Muscle of leg (tissue), 11 donors: ENCODE measurements around the gene ARL10. TPM values are rescaled to one million over a fixed set of nuclear protein-coding genes. Genes with fewer than 3 reads are reported as not detected.

Experiments used
- DNase-seq: peaks from one replicate; pipeline ENCODE4 v3.0.0; 2013
- H3K27ac ChIP-seq: one replicate; pipeline ENCODE4 v1.5.1; 2013; ENCODE audit warnings: mild to moderate bottlenecking, low read length, control low read depth
- H3K27me3 ChIP-seq: one replicate; pipeline ENCODE4 v1.6.1; 2013; ENCODE audit warnings: low read length; ENCODE audit not compliant: control insufficient read depth, insufficient read depth
- H3K36me3 ChIP-seq: one replicate; pipeline ENCODE4 v1.6.1; 2013; ENCODE audit warnings: low read length; ENCODE audit not compliant: control insufficient read depth, insufficient read depth
- H3K4me1 ChIP-seq: one replicate; pipeline ENCODE4 v1.6.1; 2013; ENCODE audit warnings: low read length; ENCODE audit not compliant: control insufficient read depth, insufficient read depth
- H3K4me3 ChIP-seq: one replicate; pipeline ENCODE4 v1.5.1; 2013; ENCODE audit warnings: low read length, control low read depth
- H3K9me3 ChIP-seq: replicated peaks from 2 replicates; pipeline ENCODE4 v1.6.1; 2013; ENCODE audit warnings: low read depth, low read length; ENCODE audit not compliant: control insufficient read depth
- WGBS: methylation state at CpG from one replicate; pipeline ENCODE4 v1.1.5; 2013; ENCODE audit warnings: missing lambda C conversion rate; ENCODE audit not compliant: insufficient coverage; 5-methylcytosine and 5-hydroxymethylcytosine counted together
- polyA plus RNA-seq, 8 donors: library from polyadenylated mRNA; unstranded; fragments of 120-200 nt; gene quantifications; one replicate each; pipeline versions ENCODE4 v1.2.1 to v1.2.3, GENCODE V29; 2013; ENCODE audit warnings: inconsistent platforms in 1 of 8, low replicate concordance in 1 of 8; ENCODE audit not compliant: insufficient read length in 8 of 8, insufficient read depth in 1 of 8
- total RNA-seq: library from RNA; stranded (reverse); fragments of 120-200 nt; gene quantifications from one replicate; pipeline ENCODE4 v1.2.4, GENCODE V29; 2013

ARL10 gene
- total and polyA plus RNA-seq, 9 donors: 7.9 to 12.5 (median 9.7) TPM

- H3K9me3 ChIP-seq: no peaks in the 10 kb centered on the region
- H3K36me3 ChIP-seq: peaks cover 59% of the 10 kb centered on the region
- 95% methylated on average over 2 of the region's 3 CpGs for WGBS
- no peaks in the 10 kb centered on the region for H3K27me3 ChIP-seq
- no peaks in the 10 kb centered on the region for H3K4me1 ChIP-seq
- H3K4me3 ChIP-seq: no peak overlapping the region
- H3K27ac ChIP-seq: no peak overlapping the region
- DNase-seq: no peak
Observed at GRCh38 chr5:176381423-176381822, 16.1 kb downstream of the ARL10 start.

DNA sequence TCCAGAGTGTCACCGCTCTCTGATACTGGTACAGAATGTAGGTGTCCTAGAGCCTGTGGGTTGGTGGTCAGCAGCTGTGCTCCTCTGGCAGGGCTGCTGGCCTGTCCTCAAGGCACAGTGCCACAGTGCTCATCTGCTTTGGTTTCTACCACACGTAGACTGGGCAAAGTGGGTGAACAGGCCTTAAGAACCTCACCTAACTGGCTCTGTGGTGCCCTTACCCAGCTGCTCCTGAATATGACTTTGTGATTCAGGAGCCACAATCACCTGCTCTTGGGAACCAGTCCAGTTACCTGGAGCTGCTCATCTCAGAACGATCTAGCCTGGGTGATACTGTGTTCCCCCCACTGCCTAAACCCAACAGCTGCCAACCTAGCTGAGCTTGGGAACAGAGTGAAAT lies 16.7 kb downstream of the ARL10 start:
- no peak for DNase-seq
- no peaks in the 10 kb centered on the region for H3K27me3 ChIP-seq
- H3K36me3 ChIP-seq: peaks cover 62% of the 10 kb centered on the region
- 67% methylated on average over 1 of the region's 3 CpGs for WGBS
- no peak overlapping the region for H3K4me3 ChIP-seq
- H3K4me1 ChIP-seq: peaks cover 3% of the 10 kb centered on the region
- no peak overlapping the region for H3K27ac ChIP-seq
- H3K9me3 ChIP-seq: no peaks in the 10 kb centered on the region

DNA sequence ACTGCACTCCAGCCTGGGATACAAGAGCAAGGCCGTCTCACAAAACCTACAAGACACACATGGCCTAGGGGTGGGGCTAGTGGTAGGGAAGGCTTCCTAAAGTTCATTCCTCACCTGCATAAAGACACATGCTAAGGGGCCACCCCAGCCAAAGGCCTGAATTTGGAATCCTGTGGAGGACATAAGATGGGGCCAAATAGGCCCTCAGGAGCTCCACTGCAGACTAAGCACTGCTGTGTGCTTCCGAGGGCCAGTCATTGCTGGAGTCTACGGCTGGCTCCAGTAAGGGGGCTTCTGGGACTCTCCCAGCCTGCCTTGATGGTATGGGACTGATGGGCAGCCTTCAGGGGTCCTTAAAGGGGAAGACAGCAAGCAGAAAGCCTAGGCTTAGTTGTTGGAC lies 17.4 kb downstream of the ARL10 start:
- no peak for DNase-seq
- 78% methylated on average over 2 of the region's 3 CpGs for WGBS

GRCh38 chr5:176383248-176383905 lies 18.1 kb downstream of the ARL10 start:
- Histone ChIP-seq H3K4me3 (no peak overlapping the region), H3K27ac (no peak overlapping the region), H3K27me3 (no peaks in the 10 kb centered on the region), H3K36me3 (peaks cover 58% of the 10 kb centered on the region), H3K4me1 (peaks cover 8% of the 10 kb centered on the region), H3K9me3 (no peaks in the 10 kb centered on the region)
- 80% methylated on average over 8 of the region's 15 CpGs for WGBS
- DNase-seq: no peak

More for the DNA sequence above, 17.4 kb downstream of the ARL10 start:
- no peak overlapping the region for H3K27ac ChIP-seq
- peaks cover 8% of the 10 kb centered on the region for H3K4me1 ChIP-seq
- no peak overlapping the region for H3K4me3 ChIP-seq
- no peaks in the 10 kb centered on the region for H3K9me3 ChIP-seq
- H3K27me3 ChIP-seq: no peaks in the 10 kb centered on the region
- H3K36me3 ChIP-seq: peaks cover 61% of the 10 kb centered on the region

DNA sequence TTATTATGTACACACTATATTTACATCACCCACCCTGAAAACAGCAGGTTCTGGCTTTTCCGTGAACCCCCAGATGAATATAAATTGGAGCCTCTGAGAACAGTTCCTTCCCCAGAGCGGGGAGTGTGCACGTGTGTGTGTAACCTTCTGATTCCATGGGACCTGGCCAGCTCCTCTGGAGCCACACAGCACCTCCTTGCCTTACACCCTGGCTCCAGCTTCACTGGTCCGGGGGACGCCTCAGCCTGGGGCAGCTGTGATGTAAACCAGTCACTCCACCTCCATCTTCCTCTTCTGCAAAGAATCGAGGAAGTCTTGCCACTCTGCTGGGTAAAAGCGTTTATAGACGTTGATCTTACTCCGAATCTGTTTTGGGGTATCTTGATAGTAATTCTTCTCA lies 18.7 kb downstream of the ARL10 start:
- no peak for DNase-seq
- no peak overlapping the region for H3K4me3 ChIP-seq
- no peaks in the 10 kb centered on the region for H3K9me3 ChIP-seq
- 83% methylated on average over 7 of the region's 9 CpGs for WGBS
- no peak overlapping the region for H3K27ac ChIP-seq
- H3K36me3 ChIP-seq: peaks cover 58% of the 10 kb centered on the region
- H3K27me3 ChIP-seq: no peaks in the 10 kb centered on the region
- H3K4me1 ChIP-seq: peaks cover 8% of the 10 kb centered on the region

GRCh38 chr5:176384366-176384930 lies 19.2 kb downstream of the ARL10 start:
- H3K27ac ChIP-seq: no peak overlapping the region
- peaks cover 8% of the 10 kb centered on the region for H3K4me1 ChIP-seq
- peaks cover 58% of the 10 kb centered on the region for H3K36me3 ChIP-seq

GRCh38 chr5:176384991-176385390 lies 19.7 kb downstream of the ARL10 start:
- Histone ChIP-seq H3K27me3 (no peaks in the 10 kb centered on the region), H3K27ac (no peak overlapping the region), H3K4me3 (no peak overlapping the region), H3K4me1 (peaks cover 10% of the 10 kb centered on the region), H3K36me3 (peaks cover 58% of the 10 kb centered on the region), H3K9me3 (no peaks in the 10 kb centered on the region)
- DNase-seq: no peak
- 94% methylated on average over 8 of the region's 12 CpGs for WGBS

More at GRCh38 chr5:176384366-176384930, 19.2 kb downstream of the ARL10 start:
- DNase-seq: no peak
- H3K9me3 ChIP-seq: no peaks in the 10 kb centered on the region
- 80% methylated on average over 6 of the region's 8 CpGs for WGBS
- no peak overlapping the region for H3K4me3 ChIP-seq
- H3K27me3 ChIP-seq: no peaks in the 10 kb centered on the region

DNA sequence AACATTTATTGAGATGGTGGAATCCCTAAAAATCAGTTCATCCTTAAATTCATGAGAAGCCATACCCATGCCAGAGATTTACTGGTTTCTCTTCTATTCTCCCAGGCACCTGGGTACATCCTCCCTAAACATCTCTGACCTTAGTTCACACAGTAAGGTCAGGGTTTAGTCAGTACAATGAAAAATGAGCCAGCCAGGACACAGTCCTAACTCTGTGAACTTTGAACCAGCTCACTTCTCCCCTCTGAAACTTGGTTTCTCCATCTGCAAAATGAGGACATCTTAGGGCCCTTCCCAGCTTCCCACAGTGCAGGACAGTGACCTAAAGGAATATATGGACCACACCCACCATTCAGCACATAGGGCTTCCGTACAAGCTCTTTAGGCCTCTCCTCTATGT lies 21.2 kb downstream of the ARL10 start:
- DNase-seq: no peak
- Histone ChIP-seq H3K27ac (no peak overlapping the region), H3K9me3 (no peaks in the 10 kb centered on the region), H3K27me3 (no peaks in the 10 kb centered on the region), H3K4me3 (no peak overlapping the region), H3K4me1 (peaks cover 10% of the 10 kb centered on the region), H3K36me3 (peaks cover 55% of the 10 kb centered on the region)
- WGBS: no CpG with 5 or more reads among the region's 1 CpG

GRCh38 chr5:176387384-176387925 lies 22.2 kb downstream of the ARL10 start:
- peaks cover 54% of the 10 kb centered on the region for H3K36me3 ChIP-seq
- H3K27me3 ChIP-seq: no peaks in the 10 kb centered on the region
- peaks cover 15% of the 10 kb centered on the region for H3K4me1 ChIP-seq
- WGBS: 0% methylated on average over 3 of the region's 8 CpGs
- peak overlapping the region; percentile 79 for H3K4me3 ChIP-seq
- H3K9me3 ChIP-seq: no peaks in the 10 kb centered on the region
- H3K27ac ChIP-seq: no peak overlapping the region
- no peak for DNase-seq

- under 1% methylated on average over 29 of the region's 29 CpGs for WGBS
- Histone ChIP-seq H3K4me3 (peak overlapping the region; percentile 79), H3K27me3 (no peaks in the 10 kb centered on the region), H3K9me3 (no peaks in the 10 kb centered on the region), H3K36me3 (peaks cover 54% of the 10 kb centered on the region), H3K27ac (peak overlapping the region; percentile 36), H3K4me1 (peaks cover 15% of the 10 kb centered on the region)
- peak; percentile 25 for DNase-seq
Observed at GRCh38 chr5:176388003-176388443, 22.7 kb downstream of the ARL10 start.
